22Rv1 (cell line): Measurements from ENCODE around the gene VEGFA.

Experiments
- H3K27ac ChIP-seq: fragments of 450-650 bp; 2 replicates; pipeline ENCODE4 v1.5.1; 2017
- ZFX ChIP-seq: fragments of 450-650 bp; IDR thresholded peaks from 2 replicates; pipeline ENCODE4 v1.6.1; 2017; ENCODE audit warnings: antibody characterized with exemption, borderline replicate concordance
- TF ChIP-seq, protein P1 (sequence below): fragments of 450-650 bp; IDR thresholded peaks from 2 replicates; pipeline ENCODE4 v1.5.1; 2017; ENCODE audit warnings: mild to moderate bottlenecking

The VEGFA gene

DNA sequence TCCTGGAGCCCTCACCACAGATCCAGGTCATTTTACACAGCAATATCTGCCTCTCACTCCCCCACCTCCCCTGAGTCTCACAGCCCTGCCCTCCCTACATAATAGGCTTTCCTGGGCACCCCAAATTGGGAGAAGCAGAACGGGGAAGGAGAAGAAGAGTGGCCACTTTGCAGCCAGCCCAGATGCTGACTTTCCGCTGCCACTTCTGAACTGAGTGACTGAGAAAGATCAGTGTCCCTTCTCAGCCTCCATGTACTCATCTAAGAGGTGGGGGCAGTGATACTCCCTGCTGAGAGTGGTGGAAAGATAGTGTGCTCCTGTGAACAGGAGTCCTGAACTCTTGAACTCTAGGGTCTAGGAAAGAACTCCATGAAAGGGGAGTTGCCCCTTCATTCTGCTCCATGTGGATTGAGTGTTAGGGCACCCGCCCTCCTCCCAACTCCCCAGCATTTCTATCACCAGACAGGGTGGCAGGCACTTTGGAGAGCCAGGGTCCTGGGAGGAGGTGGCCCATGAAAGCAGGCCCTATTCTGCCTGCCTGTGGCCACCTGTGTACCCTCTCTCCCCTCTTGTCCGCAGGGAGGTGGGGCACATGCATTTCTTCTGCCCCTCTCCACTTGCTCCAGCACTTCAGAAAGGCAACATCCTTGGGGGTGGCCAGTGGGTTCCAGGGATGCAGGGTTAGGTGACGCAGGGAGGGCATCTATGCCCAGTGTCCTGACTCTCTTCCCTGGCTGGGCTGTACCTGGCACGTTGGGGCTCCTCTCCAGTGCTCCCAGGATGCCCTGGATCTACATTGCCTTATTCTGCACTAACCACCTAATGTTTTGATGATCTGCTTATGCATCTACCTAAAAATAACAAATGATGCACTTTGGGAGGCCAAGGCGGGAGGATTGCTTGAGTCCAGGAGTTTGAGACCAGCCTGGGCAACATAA, 44.1 kb upstream of the VEGFA start:
- TF ChIP-seq ZFX, result no peak
- TF ChIP-seq, protein P1, sequence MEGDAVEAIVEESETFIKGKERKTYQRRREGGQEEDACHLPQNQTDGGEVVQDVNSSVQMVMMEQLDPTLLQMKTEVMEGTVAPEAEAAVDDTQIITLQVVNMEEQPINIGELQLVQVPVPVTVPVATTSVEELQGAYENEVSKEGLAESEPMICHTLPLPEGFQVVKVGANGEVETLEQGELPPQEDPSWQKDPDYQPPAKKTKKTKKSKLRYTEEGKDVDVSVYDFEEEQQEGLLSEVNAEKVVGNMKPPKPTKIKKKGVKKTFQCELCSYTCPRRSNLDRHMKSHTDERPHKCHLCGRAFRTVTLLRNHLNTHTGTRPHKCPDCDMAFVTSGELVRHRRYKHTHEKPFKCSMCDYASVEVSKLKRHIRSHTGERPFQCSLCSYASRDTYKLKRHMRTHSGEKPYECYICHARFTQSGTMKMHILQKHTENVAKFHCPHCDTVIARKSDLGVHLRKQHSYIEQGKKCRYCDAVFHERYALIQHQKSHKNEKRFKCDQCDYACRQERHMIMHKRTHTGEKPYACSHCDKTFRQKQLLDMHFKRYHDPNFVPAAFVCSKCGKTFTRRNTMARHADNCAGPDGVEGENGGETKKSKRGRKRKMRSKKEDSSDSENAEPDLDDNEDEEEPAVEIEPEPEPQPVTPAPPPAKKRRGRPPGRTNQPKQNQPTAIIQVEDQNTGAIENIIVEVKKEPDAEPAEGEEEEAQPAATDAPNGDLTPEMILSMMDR, result no peak
- H3K27ac ChIP-seq, result no peak overlapping the region

DNA sequence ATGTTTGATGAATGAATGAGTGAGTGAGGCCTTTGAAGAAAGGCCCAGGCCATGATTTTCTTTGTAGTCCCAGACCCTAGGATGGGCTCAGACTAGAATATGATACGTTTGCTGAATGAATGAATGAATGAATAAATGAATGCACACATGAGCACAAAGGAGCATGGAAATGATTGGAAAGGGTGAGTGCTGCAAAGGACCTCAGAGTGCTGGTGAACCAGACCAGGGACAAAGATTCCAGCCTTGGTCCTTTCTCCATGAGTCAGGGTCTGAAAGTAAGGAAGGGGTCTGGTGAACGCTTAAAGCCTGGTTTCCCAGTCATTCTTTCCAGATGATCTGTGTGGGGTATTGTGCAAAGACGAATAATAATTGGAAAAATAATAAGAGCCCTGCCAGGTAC, 42.4 kb upstream of the VEGFA start:
- TF ChIP-seq, protein P1, result no peak
- no peak for TF ChIP-seq ZFX
- no peak overlapping the region for H3K27ac ChIP-seq

DNA sequence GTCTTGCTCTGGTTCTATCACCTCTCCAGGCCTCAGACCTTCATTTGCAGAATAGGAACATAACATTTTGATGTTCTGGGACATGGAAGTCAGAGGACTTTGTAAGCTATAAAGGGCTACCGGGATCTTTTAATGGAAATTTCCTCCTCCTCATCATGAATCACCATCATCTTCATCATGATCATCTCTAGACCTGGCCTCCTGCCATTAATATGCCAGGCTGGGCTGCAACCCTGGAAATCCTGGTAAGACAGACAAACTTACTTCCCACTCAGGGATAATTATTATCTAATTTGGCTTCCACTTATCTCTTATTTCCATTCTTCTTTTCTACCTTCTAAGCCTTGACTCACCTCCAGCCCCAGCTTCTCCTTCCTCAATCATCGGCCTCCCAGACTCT, 41.4 kb upstream of the VEGFA start:
- TF ChIP-seq, protein P1, result no peak
- TF ChIP-seq ZFX, result no peak
- H3K27ac ChIP-seq, result no peak overlapping the region

DNA sequence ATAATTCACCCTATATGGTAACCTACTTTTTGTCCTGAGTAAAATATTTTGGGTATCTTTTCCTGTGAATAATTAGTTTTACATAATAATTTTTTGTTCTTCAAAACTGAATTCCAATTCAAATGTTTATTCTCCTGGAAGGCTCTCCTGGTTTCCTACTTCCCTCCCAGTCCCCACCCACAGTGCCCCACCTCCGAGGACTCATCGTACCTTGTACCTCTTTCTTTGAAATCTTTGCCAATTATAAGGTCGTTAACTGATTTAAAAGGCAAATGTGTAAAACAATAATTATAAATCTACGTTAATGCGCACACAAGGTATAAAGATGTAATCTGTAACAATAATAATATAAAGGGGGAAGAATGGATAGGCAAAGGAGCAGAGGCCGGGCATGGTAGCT, 40.5 kb upstream of the VEGFA start:
- no peak overlapping the region for H3K27ac ChIP-seq
- TF ChIP-seq, protein P1, result no peak
- no peak for TF ChIP-seq ZFX

DNA sequence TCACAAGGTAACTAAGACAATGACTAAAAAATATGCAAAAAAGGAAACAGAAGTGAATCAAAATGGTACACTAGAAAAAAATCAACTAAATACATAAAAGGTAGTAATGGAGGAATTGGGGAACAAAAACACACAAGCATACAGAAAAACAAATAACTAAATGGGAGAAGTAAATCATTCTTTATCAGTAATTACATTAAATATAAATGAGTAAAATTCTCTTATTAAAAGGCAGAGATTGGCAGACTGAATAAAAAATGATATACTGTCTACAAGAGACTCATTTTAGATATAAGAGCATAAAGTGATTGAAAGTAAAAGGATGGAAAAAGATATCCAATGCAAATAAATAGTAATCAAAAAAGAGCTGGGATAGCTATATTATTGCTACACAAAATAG, 39.4 kb upstream of the VEGFA start:
- no peak for TF ChIP-seq ZFX
- TF ChIP-seq, protein P1, result no peak

DNA sequence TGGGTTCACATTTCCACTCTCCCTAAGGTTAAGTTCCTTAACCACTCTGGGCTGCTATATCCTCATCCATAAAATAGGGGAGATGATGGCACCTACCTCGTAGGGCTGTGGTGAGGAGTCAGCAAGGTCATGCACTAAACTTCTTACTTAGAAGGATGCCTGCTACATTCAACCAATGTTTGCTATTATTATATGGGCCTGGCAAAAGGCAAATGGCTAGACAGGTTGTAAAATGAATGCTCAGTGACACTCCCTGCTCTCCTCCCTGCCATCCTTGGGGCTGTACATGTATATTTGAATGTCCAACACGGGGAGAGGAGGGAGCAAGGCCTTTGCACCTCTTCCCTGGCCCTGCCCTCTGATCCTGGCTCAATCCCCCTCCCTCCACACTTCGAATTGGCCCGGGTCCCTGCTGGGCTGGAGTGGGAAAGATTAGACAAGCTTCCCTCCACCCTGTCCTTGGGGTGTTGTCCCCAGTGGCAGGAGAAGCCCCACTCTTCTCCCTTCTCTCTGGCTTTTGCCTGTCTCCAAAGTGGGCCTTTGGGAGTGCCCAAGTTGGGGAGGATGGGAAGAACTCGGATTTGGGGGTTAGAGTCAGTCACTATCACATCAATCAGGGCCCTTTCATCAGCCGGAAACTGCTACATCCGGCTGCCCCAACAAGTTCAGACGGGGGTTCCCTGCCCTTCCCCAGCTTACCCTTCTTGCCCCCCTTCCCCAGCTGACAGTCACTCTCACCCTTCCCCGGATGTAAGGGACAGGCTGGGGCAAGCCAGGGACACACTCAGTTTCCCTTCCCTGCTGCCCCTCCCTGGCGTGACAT, 36.3 kb upstream of the VEGFA start:
- no peak overlapping the region for H3K27ac ChIP-seq
- TF ChIP-seq, protein P1, result no peak
- TF ChIP-seq ZFX, result no peak

More for the DNA sequence above, 39.4 kb upstream of the VEGFA start:
- H3K27ac ChIP-seq, result no peak overlapping the region
